Caki2 (cell line): ENCODE data around the gene KPTN. TPM values are rescaled to one million over a fixed set of nuclear protein-coding genes. Genes with fewer than 3 reads are reported as not detected.

Experiments used
- DNase-seq: peaks from one replicate; pipeline ENCODE4 v3.0.0-alpha.2; 2015; ENCODE audit warnings: low read depth
- in situ Hi-C: cut with HindIII; loops from 2 replicates; pipeline ENCODE4 v1.10.0; 2016; ENCODE audit warnings: low sequenced_read_pairs, low pct_unique_long_range_greater_than_20kb, mixed read lengths
- total RNA-seq: library from RNA; depleted of rRNA; stranded (reverse); fragments of >200 nt; shearing (Covaris generic); gene quantifications from 2 replicates; pipeline ENCODE4 v1.2.3, GENCODE V29; 2014; ENCODE audit warnings: low replicate concordance

The KPTN gene
- total RNA-seq, 1 experiment from 2014 or later, result 4.7 TPM

DNA sequence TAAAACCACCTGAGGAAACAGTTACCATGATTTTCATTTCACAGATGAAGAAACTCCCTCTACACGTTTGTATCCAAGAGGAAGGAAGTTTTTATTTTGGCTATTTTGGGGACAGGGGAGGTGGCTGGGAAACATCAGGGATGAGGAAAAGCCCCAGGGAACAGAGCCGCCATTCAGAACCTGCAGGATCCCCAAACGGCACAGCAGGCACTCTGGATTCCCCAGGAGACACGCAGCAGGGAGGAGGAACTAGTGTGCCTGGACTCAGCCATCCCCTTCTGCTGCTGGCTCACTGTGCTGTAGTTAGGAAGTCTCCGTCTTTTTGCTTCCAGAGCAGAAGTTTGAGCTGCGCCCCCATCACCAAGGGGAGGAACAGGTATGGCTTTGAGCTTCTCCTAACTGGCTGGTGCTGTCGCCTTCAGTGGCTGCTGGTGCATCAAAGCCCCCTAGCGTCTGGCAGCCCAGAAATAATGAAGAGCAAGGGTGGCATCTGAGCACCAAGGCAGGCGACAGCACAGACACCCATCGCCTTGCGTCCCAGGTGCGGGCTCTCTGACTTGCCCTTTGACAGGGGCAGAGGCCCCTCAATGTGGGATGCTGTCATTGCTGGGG lies 26.6 kb upstream of the KPTN start:
- in situ Hi-C loops, result no loop called here
- no peak for DNase-seq

DNA sequence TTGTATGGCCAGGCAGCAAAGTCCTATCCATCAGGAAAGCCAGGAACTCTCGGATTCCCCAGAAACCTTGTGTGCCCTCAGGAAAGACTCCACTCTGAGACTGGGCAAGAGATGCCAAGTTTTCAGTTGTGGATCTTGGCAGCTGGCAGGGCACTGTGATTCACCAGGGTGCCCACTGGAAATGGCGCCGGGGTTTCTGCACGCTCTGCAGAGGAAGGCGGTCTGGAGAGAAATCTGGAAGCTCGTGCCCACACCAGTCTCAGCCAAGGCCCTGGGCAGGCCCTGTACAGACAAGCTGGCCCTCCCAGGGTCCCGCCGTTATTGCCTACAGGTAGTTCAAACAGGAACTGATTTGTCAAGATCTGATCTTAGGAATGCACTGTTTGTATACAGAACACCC lies 26.0 kb upstream of the KPTN start:
- in situ Hi-C loops, result no loop called here
- DNase-seq, result no peak

DNA sequence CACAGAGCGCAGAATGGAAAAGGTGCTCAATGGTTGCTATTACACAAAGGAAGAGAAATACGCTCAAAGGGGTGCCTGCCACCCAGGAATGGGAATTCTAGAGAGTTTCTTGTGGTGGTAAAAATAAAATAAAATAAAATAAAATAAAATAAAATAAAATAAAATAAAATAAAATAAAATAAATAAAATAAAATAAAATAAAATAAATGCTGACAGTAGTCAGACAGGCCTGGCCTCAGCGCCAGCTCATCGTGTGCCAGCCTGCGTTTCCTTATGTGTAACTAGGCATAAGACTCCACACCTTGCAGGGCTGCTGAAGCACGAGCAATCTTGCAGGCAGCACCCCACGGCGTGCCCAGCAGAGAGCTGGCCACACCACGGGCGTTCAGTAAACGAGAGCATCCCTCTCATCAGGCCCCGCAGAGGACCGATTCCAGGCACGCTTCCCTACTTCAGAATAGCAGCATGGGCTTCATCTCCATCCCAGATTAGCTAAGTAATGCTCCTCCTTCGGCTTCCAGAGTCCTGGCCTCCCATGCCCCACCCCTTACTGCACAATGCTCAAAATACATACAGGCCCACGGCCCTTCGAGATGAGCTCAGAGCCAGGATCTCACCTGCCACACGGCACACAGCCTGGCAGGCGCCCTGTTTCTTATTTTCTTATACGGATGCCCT lies 25.3 kb upstream of the KPTN start:
- DNase-seq, result no peak
- in situ Hi-C loops, result no loop called here

DNA sequence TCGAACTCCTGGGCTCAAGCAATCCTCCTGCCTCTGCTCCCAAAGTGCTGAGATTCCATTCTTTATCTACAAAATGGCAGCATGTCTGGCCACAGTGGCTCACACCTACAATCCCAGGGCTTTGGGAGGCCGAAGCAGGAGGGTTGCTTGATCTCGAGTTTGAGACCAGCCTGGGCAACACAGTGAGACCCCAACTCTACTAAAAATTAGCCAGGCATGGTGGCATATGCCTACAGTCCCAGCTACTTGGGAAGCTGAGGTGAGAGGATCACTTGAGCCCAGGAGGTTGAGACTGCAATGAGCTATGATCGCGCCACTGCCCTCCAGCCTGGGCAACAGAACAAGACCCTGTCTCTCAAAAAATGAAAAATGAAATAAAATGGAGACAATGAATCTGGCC lies 24.7 kb upstream of the KPTN start:
- in situ Hi-C loops, result no loop called here
- DNase-seq, result no peak

DNA sequence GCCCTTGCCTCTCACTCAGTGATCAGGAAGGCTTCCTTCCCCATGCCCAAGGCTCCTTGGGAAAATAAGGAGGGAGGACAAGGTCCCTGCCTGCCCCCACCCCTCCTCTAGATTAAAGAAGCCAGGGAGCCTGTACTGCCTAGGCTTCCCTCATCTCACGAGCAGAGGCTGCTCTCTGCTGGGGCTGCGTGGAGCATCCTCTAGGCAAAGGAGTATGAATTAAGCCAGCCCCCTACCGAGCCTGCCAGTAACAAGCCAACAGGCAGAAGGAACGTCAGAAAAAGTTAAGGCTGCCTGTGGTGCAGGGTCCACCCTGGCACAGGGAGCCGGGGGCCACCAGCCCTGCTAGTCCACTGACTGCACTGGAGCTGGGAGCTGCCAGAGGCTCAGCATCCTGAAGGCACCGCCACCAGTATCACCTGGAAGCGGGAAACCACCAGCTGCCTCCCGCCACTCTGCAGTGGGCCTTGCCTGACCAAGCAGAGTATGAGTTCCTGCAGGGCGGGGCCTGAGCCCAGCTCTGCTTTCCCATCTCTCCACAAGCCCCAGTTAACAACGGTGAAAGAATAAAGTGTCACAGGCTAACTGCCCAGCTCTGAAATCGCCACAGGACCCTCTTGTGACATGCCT lies 24.0 kb upstream of the KPTN start:
- DNase-seq, result no peak
- in situ Hi-C loops, result no loop called here

DNA sequence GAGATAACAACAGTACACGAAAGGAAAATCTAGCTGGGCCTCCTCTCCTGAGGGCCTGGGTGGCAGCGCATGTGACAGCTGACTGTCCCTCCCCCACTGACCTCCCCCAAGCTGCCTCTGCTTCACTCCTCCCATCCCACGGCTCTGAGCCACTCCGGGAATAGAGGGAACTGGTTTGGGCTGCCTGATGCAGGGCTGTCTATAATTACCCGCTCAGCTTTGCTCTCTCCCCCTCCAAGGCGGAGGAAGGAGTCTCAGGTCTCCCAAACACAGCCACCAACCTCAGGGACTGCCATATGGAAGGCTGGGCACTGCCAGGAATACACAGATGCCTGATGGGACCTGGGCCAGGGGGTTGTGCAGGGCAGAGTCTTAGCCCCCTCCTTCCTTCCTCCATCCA lies 23.0 kb upstream of the KPTN start:
- in situ Hi-C loops, result no loop called here
- no peak for DNase-seq

DNA sequence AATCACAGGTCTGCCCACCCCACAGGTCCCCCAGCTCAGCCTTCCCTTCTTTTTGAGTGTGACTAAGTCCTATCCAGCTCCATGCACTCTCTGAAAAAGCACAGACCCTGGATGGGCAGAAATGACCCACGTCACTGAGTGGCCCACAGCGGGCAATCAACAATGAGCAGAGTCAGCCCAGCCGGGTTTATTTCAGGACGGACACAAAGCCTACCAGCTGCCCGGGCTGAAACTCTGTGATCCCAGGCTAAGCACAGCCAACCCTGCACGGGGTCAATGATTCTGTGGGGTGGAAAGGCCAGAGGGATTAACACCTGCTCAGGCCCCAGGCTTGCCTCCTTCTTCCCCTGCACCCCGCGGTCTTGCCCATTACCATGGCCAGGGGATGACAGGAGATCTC lies 22.4 kb upstream of the KPTN start:
- no peak for DNase-seq

DNA sequence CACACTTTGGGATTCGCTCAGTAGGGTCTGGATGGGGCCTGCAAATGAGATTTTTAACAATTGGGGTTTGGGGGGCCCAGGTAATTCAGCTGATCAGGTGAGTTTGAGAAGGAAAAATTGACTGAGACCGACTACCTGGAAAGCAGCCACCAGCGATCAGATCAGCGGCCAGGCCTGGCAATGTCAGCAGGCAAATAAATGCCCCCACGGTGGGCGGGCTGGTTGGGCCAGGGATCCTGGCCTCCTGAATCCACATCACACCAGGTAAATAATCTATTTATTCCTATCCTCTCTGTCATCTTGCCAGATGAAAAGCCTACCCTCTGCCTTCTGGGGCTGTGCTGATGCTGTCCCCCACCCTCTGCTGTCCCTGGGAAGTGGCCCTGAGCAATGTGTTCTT lies 21.5 kb upstream of the KPTN start:
- no peak for DNase-seq
- in situ Hi-C loops, result no loop called here

More for the DNA sequence above, 22.4 kb upstream of the KPTN start:
- in situ Hi-C loops, result no loop called here

DNA sequence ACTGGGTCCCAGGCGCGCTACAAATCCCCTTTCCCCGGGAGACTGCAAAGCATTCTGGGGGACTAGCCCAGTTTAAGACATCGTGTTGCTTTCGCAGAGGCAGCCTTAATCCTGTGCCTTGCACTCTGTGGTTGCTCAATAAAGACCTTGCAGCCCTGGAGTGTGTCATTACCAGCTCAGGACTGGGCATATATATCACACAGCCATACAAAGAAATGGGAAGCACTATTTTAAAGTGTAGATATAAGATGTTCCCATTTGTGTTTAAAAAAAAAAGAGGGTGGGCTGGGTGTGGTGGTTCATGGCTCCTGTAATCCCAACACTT lies 19.8 kb upstream of the KPTN start:
- DNase-seq, result no peak
- in situ Hi-C loops, result no loop called here

DNA sequence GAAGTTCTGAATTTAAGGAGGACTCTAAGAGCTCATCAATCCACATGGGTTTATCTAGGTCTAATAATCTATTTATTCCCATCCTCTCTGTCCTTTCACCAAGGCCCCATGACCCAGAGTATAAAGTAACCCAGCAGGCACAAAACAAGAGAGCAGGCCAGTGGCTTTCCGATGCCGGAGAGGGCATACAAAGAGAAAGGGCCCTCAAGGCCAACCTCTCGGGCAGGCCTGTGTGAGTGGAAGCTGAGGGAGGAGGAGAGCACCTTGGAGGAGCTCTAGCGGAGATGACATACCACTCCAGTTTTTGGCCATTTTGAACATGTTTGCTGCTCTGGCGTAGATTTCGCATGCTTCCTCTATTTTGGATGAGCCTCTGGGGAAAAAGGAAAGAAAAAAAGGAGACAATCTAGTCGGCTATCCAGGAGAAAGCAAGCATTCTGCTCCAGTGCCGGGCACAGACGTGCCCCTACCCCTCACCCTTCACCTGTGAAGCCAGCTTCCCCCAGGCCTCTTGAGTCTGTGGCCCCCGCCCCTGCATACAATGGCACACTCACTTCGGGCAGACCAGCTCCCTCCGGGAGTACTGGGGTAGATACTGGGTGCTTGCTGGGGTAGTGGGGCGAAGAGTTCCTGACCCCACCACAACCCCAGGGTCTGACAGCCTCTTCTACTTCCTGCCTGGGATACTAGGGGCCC lies 19.3 kb upstream of the KPTN start:
- in situ Hi-C loops, result no loop called here
- no peak for DNase-seq

DNA sequence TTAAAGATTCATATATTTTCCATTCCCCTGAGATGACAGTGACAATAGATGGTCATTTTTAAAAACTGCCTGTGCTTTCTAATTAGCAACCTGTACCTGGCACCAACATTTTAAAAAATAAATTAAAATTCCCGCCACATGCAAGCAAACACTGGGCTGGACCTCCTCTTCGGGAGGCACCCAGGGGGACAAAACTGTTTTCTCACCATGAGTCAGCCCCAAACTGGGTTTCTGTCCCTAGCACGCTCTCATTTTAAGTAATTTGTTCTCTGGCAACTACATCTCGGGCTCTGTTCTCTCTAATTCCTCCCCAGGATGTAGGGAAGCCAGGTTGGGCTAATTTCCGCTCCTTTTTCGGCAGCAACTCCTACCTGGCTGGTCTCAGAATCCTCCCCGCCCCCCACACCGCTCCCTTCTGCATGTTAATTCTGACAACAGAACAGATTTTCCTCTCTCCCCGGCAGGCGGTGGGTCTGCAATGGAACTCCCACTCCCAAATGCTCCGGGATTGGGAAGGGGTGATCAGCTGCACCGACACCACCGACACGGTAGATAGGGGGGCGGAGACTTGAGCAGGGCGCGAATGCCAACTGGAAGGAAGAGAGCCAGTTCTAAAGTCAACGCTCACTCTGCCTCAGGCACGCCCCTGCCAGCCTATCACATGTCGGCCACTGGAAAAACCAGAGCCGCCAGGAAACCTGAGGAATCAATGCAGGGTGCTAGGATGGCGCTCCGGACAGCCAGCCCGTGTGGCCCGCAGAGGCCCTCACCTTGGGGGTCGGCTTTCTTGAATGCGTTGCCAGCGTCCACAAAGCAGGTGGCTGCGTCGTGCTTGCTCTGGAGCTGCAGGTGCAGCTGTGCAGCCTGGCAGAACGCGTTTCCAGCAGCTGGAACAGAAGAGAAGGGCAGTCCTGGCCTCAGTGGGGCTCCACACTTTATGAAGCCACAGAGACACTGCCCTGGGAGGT lies 16.1 kb upstream of the KPTN start:
- in situ Hi-C loops, result no loop called here
- no peak for DNase-seq

DNA sequence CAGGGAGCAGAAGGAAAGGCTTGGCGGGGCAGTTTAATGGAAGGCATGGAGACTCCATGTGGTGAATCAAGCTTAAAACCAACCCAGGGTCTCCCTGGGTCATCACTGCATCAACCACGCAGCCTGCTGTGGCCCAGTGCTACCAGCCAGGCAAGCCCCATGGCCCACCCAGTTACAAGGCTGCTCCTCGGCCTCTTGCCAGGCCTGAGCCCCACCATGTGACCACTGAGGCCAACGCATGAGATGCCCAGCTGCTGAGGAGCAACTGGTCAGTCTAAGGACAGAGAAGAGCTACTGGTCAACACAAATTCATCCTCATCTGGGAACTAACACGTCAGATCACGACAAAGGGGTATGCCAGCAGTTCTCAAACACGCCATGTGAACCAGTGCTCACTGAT lies 15.4 kb upstream of the KPTN start:
- no peak for DNase-seq
- in situ Hi-C loops, result no loop called here

DNA sequence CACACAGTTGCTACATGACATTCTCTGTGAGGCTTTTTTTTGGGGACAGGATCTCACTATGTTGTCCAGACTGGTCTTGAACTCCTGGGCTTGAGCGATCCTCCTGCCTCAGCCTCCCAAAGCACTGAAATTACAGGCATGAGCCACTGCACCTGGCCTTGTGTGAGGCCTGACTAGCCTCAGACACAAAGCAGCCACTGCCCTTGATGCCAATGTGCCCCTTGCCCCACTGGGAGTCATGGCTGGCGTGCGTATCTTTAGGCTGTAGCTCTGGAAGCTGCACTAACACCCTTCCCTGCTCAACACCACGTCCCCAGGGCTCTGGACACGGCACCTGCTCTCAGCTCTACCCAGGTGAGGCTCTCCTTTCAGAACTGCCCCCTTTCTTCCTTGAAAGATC lies 14.5 kb upstream of the KPTN start:
- no peak for DNase-seq
- in situ Hi-C loops, result no loop called here

DNA sequence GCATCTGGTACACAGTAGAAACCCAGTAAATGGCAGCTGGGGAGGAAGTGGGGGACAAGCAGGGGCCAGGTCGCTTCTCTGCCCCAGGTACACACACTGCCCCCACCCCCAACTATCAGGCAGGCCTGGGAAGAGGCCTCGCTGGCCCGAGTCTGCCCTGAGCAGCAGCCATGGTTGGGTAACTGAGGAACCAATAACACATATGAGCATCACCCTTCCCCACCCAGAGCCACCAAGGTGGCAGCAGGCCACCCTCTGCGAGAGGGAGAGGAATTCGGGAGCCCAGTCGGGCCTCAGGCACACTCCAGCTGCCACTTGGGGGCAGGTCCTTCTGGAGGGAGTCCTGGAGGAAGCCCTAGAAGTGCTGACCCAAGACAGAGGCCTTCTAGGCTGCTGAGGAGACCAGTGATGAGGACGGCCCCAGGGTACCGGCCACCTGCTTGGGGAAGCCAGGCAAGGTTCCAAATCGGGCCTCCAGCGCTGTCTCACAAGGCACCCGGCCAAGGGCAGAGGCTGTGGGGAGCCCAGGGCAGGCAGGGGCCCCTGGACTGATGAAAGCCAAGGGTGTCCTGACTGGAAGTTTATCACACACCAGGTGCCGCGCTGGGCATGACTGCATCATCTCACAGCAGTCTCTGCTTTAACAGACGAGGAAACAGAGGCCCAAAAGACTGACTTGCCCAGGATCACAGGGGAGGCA lies 14.0 kb upstream of the KPTN start:
- in situ Hi-C loops, result no loop called here
- no peak for DNase-seq

DNA sequence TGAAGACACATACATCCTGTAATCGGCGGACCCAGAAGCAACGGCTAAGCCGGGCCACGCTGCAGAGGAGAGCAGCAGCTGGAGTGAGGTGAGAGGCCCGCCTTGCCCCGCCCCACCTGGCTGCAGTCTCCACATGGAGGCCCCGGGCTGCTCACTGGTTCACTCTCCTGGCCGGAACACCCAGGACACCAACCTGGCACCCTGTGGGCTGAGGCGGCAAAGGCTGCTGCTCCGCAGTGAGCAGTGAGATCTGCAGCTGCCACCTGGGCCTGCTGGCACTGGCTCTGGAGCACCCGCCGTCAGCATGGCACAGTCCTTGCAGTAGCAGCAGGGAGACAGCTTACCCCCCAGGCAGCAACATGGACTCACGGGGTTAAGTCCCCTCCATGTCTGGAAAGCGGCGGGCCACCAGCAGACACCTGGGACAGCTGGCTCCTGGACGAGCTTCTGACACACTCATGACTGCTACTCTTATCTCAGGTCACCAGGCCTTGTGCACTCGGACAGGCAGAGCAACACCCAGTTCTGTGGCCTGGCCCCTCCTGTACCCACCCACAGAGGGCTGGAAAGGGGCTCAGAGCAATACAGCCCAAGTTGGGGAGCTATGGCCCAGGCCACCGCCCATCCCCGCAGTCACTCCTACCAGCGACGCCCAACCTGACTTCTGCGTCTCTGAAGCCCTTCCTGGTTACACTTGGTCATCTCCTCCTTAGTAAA lies 13.2 kb upstream of the KPTN start:
- in situ Hi-C loops, result no loop called here

DNA sequence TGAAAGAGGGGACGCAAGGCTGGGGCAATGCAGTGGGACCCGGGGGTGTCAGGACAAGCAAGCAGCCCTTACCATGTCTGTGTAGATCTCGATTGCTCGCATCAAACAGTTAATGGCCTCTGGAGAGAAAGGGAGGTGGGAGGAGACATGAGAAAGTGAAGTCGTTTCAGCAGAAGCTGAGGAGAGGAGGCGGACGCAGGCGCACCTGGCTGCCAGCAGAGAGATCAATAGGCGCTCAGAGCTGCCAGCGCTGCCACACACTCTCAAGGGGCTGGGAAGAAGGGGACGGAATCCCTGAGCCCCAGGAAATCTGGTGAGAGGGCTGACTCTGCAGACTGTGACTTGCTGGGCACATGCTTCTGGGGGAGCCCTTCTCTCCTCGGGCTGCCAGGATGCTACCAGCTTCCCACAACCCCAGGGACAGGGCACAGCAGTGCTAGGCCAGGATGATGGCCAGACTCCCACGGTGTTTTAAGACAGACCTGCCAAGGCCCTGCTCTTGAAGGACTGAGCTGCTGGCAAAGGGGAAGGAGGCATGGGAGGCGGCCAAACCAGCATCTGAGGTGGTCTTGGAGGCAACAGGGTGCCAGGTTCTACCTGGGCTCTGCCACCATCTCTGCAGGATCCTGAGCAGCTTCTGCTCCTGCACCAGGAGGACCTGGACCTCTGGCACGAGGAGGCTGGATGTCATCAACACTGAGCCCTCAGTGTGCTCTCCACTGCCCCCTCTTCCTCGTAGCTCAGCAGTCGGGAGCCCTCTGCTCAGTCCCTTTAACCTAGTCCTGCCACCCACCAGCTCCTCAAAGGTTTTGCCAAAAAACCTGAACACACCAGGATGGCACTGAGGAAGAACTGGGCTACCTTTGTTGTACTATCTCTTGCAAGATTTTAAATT lies 11.7 kb upstream of the KPTN start:
- in situ Hi-C loops, result no loop called here
- no peak for DNase-seq

More for the DNA sequence above, 13.2 kb upstream of the KPTN start:
- DNase-seq, result no peak
